ENCODE measurements around the gene NAALADL1. TPM values are rescaled to one million over a fixed set of nuclear protein-coding genes. Genes with fewer than 3 reads are reported as not detected.

The NAALADL1 gene
- total RNA-seq, 2 donors from 2014 or later: 6.0 to 18.9 TPM

DNA sequence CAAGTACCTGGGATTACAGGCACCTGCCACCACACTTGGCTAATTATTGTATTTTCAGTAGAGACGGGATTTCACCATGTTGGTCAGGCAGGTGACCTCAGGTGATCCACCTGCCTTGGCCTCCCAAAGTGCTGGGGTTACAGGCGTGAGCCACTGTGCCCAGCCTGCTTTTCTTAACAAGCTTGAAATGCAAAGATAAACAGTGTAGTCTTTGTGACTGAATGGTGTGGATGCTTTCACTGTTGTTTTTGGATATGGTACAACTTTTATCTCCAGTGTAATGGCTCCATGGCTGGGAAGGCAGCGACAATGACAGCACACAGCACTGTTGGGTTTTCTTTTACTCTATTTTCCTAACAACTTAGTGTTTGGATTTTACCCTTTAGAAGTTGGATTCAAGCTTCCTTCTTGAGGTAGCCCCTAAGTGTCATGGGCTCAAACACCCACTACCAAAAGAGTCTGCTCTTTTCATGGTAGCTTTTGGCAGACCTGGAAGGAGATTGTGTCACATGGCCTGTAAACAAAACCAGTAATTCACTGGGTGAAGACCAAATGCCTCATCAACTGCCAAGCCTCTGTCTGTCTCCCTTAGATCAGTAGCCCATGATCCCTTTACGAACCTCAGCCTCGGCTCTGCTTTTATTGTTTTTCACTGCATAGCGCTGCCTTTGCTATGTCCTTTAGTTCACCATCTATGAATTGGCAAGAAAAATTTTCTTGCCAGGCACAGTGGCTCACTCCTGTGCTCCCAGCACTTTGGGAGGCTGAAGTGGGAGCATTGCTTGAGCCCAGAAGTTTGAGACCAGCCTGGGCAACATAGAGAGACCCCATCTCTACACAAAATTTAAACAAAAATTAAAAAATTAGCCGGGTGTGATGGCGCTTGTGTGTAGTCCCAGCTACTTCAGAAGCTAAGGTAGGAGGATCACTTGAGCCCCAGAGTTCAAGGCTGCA lies 44.1 kb upstream of the NAALADL1 start:
- H3K9me3 ChIP-seq: no peaks in the 10 kb centered on the region
- no peaks in the 10 kb centered on the region for H3K27me3 ChIP-seq
- no peak overlapping the region for H3K4me3 ChIP-seq
- H3K4me1 ChIP-seq: peaks cover 0 to 52% of the 10 kb centered on the region in 2 donors
- peaks cover under 1% of the 10 kb centered on the region for H3K36me3 ChIP-seq
- H3K27ac ChIP-seq: peak overlapping the region; percentile 72 to 83
- no peak for TF ChIP-seq CTCF (IDR thresholded peaks at IDR 0.05)
- no peak for DNase-seq (ENCODE audit: low spot score)

GRCh38 chr11:65100674-65101350 lies 42.5 kb upstream of the NAALADL1 start:
- no peak for DNase-seq (ENCODE audit: low spot score)
- H3K36me3 ChIP-seq: no peaks in the 10 kb centered on the region
- H3K27ac ChIP-seq: peak overlapping the region in 1 of 2 donors; percentile 83
- no peak overlapping the region for H3K4me3 ChIP-seq
- H3K27me3 ChIP-seq: no peaks in the 10 kb centered on the region
- TF ChIP-seq CTCF (IDR thresholded peaks at IDR 0.05): no peak
- H3K9me3 ChIP-seq: no peaks in the 10 kb centered on the region
- peaks cover 0 to 61% of the 10 kb centered on the region in 2 donors for H3K4me1 ChIP-seq

GRCh38 chr11:65096926-65097325 lies 38.6 kb upstream of the NAALADL1 start:
- no peaks in the 10 kb centered on the region for H3K36me3 ChIP-seq
- H3K9me3 ChIP-seq: no peaks in the 10 kb centered on the region
- H3K4me3 ChIP-seq: peak overlapping the region; percentile 86 to 91
- DNase-seq (ENCODE audit: low spot score): no peak
- peak overlapping the region; percentile 92 to 96 for H3K27ac ChIP-seq
- no peak for TF ChIP-seq CTCF (IDR thresholded peaks at IDR 0.05)
- H3K4me1 ChIP-seq: peaks cover 0 to 28% of the 10 kb centered on the region in 2 donors
- H3K27me3 ChIP-seq: no peaks in the 10 kb centered on the region

DNA sequence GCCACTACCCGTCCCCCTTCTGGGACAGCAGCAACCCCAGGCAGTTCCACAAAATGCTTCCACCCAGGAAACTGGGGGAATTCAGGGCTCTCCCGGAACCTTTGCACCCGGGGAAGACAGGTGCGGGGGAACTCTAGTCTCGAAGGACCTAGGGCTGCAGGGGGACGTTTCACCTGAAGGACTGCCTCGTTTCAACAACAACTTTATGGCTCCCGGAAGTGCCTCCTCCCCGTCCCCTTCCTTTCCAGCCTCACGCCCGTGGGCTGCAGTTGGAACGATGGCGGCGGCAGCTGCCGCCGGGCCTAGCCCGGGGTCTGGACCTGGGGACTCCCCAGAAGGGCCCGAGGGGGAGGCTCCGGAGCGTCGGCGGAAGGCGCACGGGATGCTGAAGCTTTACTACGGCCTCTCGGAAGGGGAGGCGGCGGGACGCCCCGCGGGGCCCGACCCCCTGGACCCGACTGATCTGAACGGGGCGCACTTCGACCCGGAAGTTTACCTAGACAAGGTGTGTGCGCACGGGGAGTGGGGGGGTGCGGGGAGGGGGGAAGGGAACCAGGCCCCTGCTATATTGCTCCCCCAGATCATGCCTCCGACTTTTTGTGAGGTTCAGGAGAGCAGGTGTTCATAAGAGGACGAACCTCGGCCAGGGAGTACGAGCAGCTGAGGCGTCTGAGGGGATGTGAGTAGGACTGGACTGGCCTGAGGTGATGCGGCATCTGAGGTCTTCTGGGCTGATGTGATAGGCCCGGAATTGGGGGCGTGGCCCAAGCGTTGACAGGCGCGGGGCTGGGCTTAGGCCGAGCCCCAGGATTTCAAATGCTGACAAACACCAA lies 37.8 kb upstream of the NAALADL1 start, which contains the start of gene VPS51:
VPS51 (plus strand) TSS at position 241 of the 833 bp plus-strand sequence; CDS start at position 278, 37 bp downstream.
- Histone ChIP-seq H3K27me3 (no peaks in the 10 kb centered on the region), H3K4me1 (peaks cover 0 to 20% of the 10 kb centered on the region in 2 donors), H3K4me3 (peak within 1 kb of the TSS; percentile 86 to 91), H3K36me3 (no peaks in the 10 kb centered on the region), H3K9me3 (no peaks in the 10 kb centered on the region), H3K27ac (peak within 1 kb of the TSS; percentile 92 to 96)
- DNase-seq (ENCODE audit: low spot score): peak; percentile 95
- no peak for TF ChIP-seq CTCF (IDR thresholded peaks at IDR 0.05)

GRCh38 chr11:65095427-65095826 lies 37.1 kb upstream of the NAALADL1 start:
- Histone ChIP-seq H3K9me3 (no peaks in the 10 kb centered on the region), H3K4me3 (peak overlapping the region in 1 of 2 donors; percentile 86), H3K27ac (peak overlapping the region in 1 of 2 donors; percentile 96), H3K27me3 (no peaks in the 10 kb centered on the region), H3K4me1 (peaks cover 0 to 17% of the 10 kb centered on the region in 2 donors), H3K36me3 (no peaks in the 10 kb centered on the region)
- DNase-seq (ENCODE audit: low spot score): no peak
- TF ChIP-seq CTCF (IDR thresholded peaks at IDR 0.05): no peak
